ENCODE results near the gene SPATA31E1.
"Not testable (repeated sequence)": the region's sequence is repeated elsewhere in the genome, so short reads cannot be mapped to it uniquely, and the experiment has no call there.

The SPATA31E1 gene

DNA sequence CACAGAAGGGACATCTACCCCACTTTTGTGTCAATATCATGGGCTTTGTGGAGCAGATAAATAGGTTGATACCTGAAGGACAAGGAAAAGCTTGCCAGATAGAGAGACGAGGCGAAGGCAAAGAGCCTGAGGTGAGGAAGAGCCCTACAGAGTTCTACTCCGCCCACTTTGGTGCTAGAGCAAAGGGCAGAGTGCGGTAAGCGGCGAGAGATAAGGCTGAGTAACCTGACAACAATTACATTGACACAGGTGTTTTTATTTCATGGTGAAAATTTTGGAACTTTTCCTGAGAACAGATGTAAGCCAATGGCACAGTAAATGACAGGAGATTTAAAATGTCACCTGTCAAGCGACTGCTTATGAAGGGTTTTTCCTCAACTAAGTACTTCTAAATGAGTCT is 51.8 kb downstream of the SPATA31E1 start:
- DNase-seq (ENCODE audit: low read depth): not testable (repeated sequence)

DNA sequence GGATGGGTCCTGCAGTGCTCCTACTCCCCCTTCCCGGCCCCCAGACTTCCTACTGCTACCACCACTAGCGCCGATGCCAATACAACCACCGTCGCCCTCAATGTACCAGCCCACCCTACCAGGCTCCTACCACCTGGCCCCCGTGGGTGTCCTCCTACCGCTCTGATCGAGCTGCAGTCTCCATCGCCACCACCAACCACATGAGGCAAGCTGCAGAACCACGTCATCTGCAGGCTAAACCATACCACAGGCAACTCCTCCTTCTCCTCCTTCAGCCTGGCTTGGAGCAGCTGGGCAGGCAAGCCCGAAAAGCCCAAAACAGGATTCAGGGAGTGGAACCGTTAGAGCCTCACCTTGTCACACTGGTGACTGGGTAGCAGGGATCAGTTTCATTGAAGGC is 54.7 kb downstream of the SPATA31E1 start:
- not testable (repeated sequence) for DNase-seq (ENCODE audit: low read depth)

DNA sequence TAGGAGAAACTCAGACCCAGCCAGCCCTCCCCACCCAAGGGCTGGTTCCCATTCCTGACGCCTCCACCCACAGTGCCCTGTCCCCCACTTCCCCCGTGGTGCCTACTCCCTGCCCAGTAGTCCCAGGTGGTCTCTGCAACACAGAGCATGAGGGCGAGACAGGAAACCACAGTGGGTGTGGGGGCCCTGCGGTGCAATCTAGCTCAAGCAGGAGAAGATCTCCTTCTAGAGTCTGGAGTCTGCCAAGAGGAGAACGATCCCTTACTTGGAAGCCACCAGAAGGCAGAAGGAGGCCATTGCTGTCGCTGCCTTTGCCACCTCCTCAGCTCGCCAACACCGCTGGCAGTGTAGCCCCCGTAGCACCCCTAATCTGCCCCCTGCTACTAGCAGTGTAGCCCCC is 55.2 kb downstream of the SPATA31E1 start:
- DNase-seq (ENCODE audit: low read depth): not testable (repeated sequence)

DNA sequence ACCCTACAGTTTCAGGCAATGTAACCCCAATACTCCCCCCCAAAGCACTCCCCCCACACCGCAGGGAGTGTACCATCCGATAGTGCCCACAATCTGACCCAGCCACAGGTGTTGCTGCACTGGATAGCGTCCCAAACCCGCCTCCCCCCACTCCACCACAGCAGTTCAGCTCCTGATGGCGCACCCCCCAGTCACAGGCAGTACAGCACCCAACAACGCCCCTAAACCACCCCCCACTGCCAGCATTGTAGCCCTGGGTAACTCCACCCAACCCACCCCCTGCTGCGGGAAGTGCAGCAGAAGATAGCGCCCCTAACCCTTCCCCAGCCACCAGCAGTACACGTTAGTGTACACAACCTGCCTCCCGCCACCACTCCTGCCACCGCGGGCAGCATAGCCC is 55.7 kb downstream of the SPATA31E1 start:
- DNase-seq (ENCODE audit: low read depth): not testable (repeated sequence)
